Measurements from ENCODE around the gene BMP6. TPM values are rescaled to one million over a fixed set of nuclear protein-coding genes. Genes with fewer than 3 reads are reported as not detected.

The BMP6 gene
- total RNA-seq, 1 experiment from 2014 or later: not detected

- H3K36me3 ChIP-seq (ENCODE audit: low read depth): no peaks in the 10 kb centered on the region
- CTCF ChIA-PET: no interaction called here
- H3K9me3 ChIP-seq (ENCODE audit: insufficient read depth, low read depth): no peaks in the 10 kb centered on the region
- no peak overlapping the region for H2AFZ ChIP-seq
- POLR2A ChIA-PET (ENCODE audit: unreplicated experiment): no interaction called here
- no peaks in the 10 kb centered on the region for H3F3A ChIP-seq (ENCODE audit: insufficient read depth, low read depth)
- H3K4me2 ChIP-seq: no peak overlapping the region
- no peaks in the 10 kb centered on the region for H3K4me1 ChIP-seq (replicated peaks; ENCODE audit: insufficient read depth)
- no peak for TF ChIP-seq EZH2 (IDR thresholded peaks at IDR 0.05; ENCODE audit: low read depth)
- TF ChIP-seq, protein P1, sequence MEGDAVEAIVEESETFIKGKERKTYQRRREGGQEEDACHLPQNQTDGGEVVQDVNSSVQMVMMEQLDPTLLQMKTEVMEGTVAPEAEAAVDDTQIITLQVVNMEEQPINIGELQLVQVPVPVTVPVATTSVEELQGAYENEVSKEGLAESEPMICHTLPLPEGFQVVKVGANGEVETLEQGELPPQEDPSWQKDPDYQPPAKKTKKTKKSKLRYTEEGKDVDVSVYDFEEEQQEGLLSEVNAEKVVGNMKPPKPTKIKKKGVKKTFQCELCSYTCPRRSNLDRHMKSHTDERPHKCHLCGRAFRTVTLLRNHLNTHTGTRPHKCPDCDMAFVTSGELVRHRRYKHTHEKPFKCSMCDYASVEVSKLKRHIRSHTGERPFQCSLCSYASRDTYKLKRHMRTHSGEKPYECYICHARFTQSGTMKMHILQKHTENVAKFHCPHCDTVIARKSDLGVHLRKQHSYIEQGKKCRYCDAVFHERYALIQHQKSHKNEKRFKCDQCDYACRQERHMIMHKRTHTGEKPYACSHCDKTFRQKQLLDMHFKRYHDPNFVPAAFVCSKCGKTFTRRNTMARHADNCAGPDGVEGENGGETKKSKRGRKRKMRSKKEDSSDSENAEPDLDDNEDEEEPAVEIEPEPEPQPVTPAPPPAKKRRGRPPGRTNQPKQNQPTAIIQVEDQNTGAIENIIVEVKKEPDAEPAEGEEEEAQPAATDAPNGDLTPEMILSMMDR (conservative IDR thresholded peaks at IDR 0.05): no peak
- DNase-seq: no peak
- no peaks in the 10 kb centered on the region for H3K79me2 ChIP-seq (ENCODE audit: low read depth)
- no peak overlapping the region for H3K4me3 ChIP-seq
- no peaks in the 10 kb centered on the region for H3K9me2 ChIP-seq (ENCODE audit: insufficient read depth)
- no peaks in the 10 kb centered on the region for H3K27me3 ChIP-seq (ENCODE audit: insufficient read depth, low read depth)
- no peaks in the 10 kb centered on the region for H4K20me1 ChIP-seq (ENCODE audit: insufficient read depth)
- TSS peak; percentile 14 for BruUV-seq (replicated peaks)
- intact Hi-C loops (cut with micrococcal nuclease; ENCODE audit: unreplicated experiment): no loop called here
- H3K27ac ChIP-seq: no peak overlapping the region
These were observed 156.8 kb downstream of the BMP6 start for GRCh38 chr6:7882505-7883257.

GRCh38 chr6:7883381-7883780 is 157.5 kb downstream of the BMP6 start:
- H3K4me2 ChIP-seq: no peak overlapping the region
- no peaks in the 10 kb centered on the region for H3K36me3 ChIP-seq (ENCODE audit: low read depth)
- H2AFZ ChIP-seq: no peak overlapping the region
- no peak for TF ChIP-seq EZH2 (IDR thresholded peaks at IDR 0.05; ENCODE audit: low read depth)
- TF ChIP-seq, protein P1 (conservative IDR thresholded peaks at IDR 0.05): no peak
- ChIA-PET POLR2A (ENCODE audit: unreplicated experiment) (no interaction called here), CTCF (no interaction called here)
- H3K4me3 ChIP-seq: no peak overlapping the region
- no peaks in the 10 kb centered on the region for H3K79me2 ChIP-seq (ENCODE audit: low read depth)
- H3K27me3 ChIP-seq (ENCODE audit: insufficient read depth, low read depth): no peaks in the 10 kb centered on the region
- H4K20me1 ChIP-seq (ENCODE audit: insufficient read depth): no peaks in the 10 kb centered on the region
- BruUV-seq (replicated peaks): no TSS peak
- no peaks in the 10 kb centered on the region for H3K9me3 ChIP-seq (ENCODE audit: insufficient read depth, low read depth)
- no peak for DNase-seq
- H3K9me2 ChIP-seq (ENCODE audit: insufficient read depth): no peaks in the 10 kb centered on the region
- H3K27ac ChIP-seq: no peak overlapping the region
- H3F3A ChIP-seq (ENCODE audit: insufficient read depth, low read depth): no peaks in the 10 kb centered on the region
- no peaks in the 10 kb centered on the region for H3K4me1 ChIP-seq (replicated peaks; ENCODE audit: insufficient read depth)
- intact Hi-C loops (cut with micrococcal nuclease; ENCODE audit: unreplicated experiment): no loop called here

DNA sequence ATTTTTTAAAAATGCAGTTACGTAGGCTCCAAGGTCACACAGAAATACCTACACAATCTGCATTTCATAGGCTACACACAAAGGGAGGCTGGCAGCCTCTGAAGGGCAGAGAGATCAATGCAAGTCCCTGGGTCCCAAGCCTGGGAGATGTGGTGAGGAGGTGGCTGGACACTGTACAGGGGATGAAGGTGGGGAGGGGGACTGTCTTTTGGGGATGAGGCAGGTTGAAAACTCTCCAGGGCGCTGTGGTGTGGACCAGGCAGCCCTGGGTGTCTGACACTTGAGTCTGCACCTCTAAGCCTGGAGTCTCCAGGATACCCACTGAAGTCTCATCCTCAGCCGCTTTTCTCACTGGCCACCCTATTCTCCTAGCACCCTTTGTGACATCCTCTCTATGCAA is 160.2 kb downstream of the BMP6 start:
- CTCF ChIA-PET: no interaction called here
- BruUV-seq (replicated peaks): no TSS peak
- H3K27ac ChIP-seq: no peak overlapping the region
- H3K4me1 ChIP-seq (replicated peaks; ENCODE audit: insufficient read depth): no peaks in the 10 kb centered on the region
- no peaks in the 10 kb centered on the region for H4K20me1 ChIP-seq (ENCODE audit: insufficient read depth)
- no peaks in the 10 kb centered on the region for H3F3A ChIP-seq (ENCODE audit: insufficient read depth, low read depth)
- POLR2A ChIA-PET (ENCODE audit: unreplicated experiment): no interaction called here
- H3K36me3 ChIP-seq (ENCODE audit: low read depth): peaks cover 9% of the 10 kb centered on the region
- no peaks in the 10 kb centered on the region for H3K27me3 ChIP-seq (ENCODE audit: insufficient read depth, low read depth)
- H3K4me2 ChIP-seq: no peak overlapping the region
- H3K9me3 ChIP-seq (ENCODE audit: insufficient read depth, low read depth): no peaks in the 10 kb centered on the region
- no peak for DNase-seq
- H3K9me2 ChIP-seq (ENCODE audit: insufficient read depth): no peaks in the 10 kb centered on the region
- H3K4me3 ChIP-seq: no peak overlapping the region
- TF ChIP-seq, protein P1 (conservative IDR thresholded peaks at IDR 0.05): no peak
- no peak for TF ChIP-seq EZH2 (IDR thresholded peaks at IDR 0.05; ENCODE audit: low read depth)
- H3K79me2 ChIP-seq (ENCODE audit: low read depth): no peaks in the 10 kb centered on the region
- no peak overlapping the region for H2AFZ ChIP-seq
- intact Hi-C loops (cut with micrococcal nuclease; ENCODE audit: unreplicated experiment): no loop called here
